Measurements from ENCODE around the gene REXO5. TPM values are rescaled to one million over a fixed set of nuclear protein-coding genes. Genes with fewer than 3 reads are reported as not detected.
A peak's percentile ranks its signal among the peaks of the same experiment; 100 is the strongest.
"Not testable (repeated sequence)": the region's sequence is repeated elsewhere in the genome, so short reads cannot be mapped to it uniquely, and the experiment has no call there.

REXO5 gene
- total RNA-seq, 1 experiment from 2014 or later, result 9.1 TPM

DNA sequence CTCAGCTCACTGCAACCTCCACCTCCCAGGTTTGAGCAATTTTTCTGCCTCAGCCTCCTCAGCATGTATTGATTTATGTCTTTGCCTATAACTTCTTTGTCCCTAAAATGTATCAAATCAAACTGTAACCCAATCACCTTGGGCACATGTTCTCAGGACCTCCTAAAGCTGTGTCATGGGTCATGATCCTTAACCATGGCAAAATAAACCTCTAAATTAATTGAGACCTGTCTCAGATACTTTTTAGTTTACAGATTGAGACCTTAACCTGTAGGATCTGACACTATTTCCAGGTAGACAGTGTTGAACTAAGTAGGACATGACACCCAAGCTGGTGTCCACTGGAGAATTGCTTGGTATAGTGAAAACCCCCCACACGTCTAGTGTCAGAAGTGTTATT lies 45.2 kb upstream of the REXO5 start:
- H3K9me3 ChIP-seq (ENCODE audit: low read depth, low read length, poor library complexity, severe bottlenecking), result peaks cover 4% of the 10 kb centered on the region
- peaks cover 4% of the 10 kb centered on the region for H3K4me1 ChIP-seq (ENCODE audit: insufficient read depth, low read length, poor library complexity, severe bottlenecking)
- no TSS peak for BruUV-seq (replicated peaks)
- no peaks in the 10 kb centered on the region for H3K36me3 ChIP-seq (ENCODE audit: insufficient read depth, low read length, poor library complexity, severe bottlenecking)
- no peak for DNase-seq (ENCODE audit: low spot score)
- TF ChIP-seq, protein P1, sequence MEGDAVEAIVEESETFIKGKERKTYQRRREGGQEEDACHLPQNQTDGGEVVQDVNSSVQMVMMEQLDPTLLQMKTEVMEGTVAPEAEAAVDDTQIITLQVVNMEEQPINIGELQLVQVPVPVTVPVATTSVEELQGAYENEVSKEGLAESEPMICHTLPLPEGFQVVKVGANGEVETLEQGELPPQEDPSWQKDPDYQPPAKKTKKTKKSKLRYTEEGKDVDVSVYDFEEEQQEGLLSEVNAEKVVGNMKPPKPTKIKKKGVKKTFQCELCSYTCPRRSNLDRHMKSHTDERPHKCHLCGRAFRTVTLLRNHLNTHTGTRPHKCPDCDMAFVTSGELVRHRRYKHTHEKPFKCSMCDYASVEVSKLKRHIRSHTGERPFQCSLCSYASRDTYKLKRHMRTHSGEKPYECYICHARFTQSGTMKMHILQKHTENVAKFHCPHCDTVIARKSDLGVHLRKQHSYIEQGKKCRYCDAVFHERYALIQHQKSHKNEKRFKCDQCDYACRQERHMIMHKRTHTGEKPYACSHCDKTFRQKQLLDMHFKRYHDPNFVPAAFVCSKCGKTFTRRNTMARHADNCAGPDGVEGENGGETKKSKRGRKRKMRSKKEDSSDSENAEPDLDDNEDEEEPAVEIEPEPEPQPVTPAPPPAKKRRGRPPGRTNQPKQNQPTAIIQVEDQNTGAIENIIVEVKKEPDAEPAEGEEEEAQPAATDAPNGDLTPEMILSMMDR (conservative IDR thresholded peaks at IDR 0.05; ENCODE audit: low read depth, low read length), result no peak
- no peak for TF ChIP-seq EZH2 (IDR thresholded peaks at IDR 0.05; ENCODE audit: borderline replicate concordance, low read depth, low read length, poor library complexity, severe bottlenecking)
- CTCF ChIA-PET, result no interaction called here
- peaks cover 14% of the 10 kb centered on the region for H3K27me3 ChIP-seq (replicated peaks; ENCODE audit: insufficient read depth, low read depth, low read length, poor library complexity)
- intact Hi-C loops (cut with micrococcal nuclease; ENCODE audit: unreplicated experiment), result no loop called here
- POLR2A ChIA-PET (ENCODE audit: low non-redundant PET), result no interaction called here
- no peak overlapping the region for H3K4me3 ChIP-seq (ENCODE audit: low read depth, low read length, poor library complexity, severe bottlenecking)
- H3K27ac ChIP-seq (ENCODE audit: low read depth, low read length, poor library complexity, severe bottlenecking), result no peak overlapping the region

DNA sequence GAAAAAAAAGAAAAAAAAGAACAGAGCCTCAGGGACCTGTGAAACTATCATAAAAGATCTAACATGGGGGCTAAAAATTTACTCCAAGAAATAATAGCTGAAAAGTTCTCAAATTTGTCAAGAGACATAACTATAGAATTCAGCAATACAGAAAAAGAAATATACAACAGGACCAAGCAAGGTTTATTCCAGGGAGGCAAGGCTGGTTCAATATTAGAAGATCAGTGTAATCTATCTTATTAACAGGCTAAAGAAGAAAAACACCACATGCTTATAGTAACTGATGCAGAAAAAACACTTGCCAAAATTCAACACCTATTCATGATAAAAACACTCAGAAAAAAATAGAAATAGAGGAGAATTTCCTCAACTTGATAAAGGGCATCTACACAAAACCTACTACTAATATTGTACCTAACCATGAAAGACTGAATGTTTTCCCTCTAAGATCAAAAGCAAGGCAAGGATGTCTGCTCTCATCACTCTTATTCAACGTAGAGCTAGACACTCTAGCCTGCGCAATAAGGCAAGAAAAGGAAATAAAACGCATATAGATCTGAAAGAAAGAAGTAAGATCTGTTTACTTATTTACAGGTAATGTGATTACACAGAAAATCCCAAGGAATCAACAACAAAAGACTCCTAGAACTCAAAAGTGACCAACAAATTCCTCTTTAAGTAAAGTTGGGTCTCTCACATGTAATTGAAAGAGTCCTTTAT lies 43.8 kb upstream of the REXO5 start:
- H3K9me3 ChIP-seq (ENCODE audit: low read depth, low read length, poor library complexity, severe bottlenecking), result peaks cover 4% of the 10 kb centered on the region
- CTCF ChIA-PET, result no interaction called here
- POLR2A ChIA-PET (ENCODE audit: low non-redundant PET), result no interaction called here
- no TSS peak for BruUV-seq (replicated peaks)
- no peak overlapping the region for H3K27ac ChIP-seq (ENCODE audit: low read depth, low read length, poor library complexity, severe bottlenecking)
- TF ChIP-seq, protein P1 (conservative IDR thresholded peaks at IDR 0.05; ENCODE audit: low read depth, low read length), result no peak
- TF ChIP-seq EZH2 (IDR thresholded peaks at IDR 0.05; ENCODE audit: borderline replicate concordance, low read depth, low read length, poor library complexity, severe bottlenecking), result no peak
- peaks cover 15% of the 10 kb centered on the region for H3K27me3 ChIP-seq (replicated peaks; ENCODE audit: insufficient read depth, low read depth, low read length, poor library complexity)
- no peak for DNase-seq (ENCODE audit: low spot score)
- no peaks in the 10 kb centered on the region for H3K36me3 ChIP-seq (ENCODE audit: insufficient read depth, low read length, poor library complexity, severe bottlenecking)
- no peak overlapping the region for H3K4me3 ChIP-seq (ENCODE audit: low read depth, low read length, poor library complexity, severe bottlenecking)
- H3K4me1 ChIP-seq (ENCODE audit: insufficient read depth, low read length, poor library complexity, severe bottlenecking), result peaks cover 4% of the 10 kb centered on the region
- intact Hi-C loops (cut with micrococcal nuclease; ENCODE audit: unreplicated experiment), result no loop called here

DNA sequence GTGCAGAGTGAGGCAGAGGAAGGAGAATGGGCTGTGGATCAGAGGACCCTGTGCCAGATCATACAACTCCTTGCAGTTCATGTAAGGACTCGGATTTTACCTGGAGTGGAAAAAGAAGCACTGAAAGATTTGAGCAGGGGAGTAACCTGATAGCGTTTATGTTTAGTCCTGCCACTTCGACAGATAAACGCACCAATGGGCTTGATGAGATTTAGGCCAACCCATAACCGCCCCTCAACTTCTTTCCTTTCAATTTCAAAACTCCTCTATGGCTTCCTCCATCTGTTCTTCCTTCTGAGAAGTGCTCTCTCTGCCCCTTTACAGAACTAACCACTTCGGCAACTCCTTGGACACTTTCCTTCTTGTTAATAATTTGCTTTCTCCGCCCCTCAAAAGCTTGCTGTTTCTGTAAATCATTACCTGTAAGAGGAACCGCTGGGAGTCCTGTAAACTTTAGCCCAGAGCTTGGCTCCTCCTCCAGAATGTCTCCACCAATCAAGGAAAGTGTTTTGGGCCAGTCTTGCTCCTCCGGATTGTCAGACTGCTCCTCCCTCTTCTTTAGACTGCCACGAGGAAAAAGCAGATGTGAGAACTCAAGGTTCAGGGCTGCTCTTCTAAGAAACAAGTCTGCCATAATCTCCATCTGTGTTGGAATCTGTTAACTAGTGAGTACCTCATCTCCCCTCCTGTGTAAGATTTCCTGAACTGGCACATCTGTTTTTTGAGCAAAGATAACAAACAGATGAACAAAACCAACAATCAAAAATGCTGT lies 42.7 kb upstream of the REXO5 start, which contains the start of gene ACSM3:
ACSM3 (plus strand) TSS at position 554 of the 772 bp plus-strand sequence. CDS start 6,021 bp downstream, outside the sequence.
- H3K27ac ChIP-seq (ENCODE audit: low read depth, low read length, poor library complexity, severe bottlenecking), result no peak within 1 kb of the TSS
- intact Hi-C loops (cut with micrococcal nuclease; ENCODE audit: unreplicated experiment), result no loop called here

DNA sequence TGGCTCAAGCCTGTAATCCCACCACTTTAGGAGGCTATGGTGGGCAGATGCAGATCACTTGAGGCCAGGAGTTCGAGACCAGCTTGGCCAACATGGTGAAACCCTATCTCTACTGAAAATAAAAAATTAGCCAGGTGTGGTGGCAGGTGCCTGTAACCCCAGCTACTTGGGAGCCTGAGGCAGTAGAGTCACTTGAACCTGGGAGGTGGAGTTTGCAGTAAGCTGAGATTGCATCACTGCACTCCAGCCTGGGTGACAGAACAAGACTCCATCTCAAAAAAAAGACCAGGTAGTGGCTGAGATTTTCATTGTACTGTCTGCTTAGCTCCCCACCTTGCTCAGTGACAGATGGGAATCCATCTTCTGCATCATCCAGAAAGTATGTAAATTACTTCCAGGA lies 41.9 kb upstream of the REXO5 start:
- H3K27ac ChIP-seq (ENCODE audit: low read depth, low read length, poor library complexity, severe bottlenecking); H3K36me3 ChIP-seq (ENCODE audit: insufficient read depth, low read length, poor library complexity, severe bottlenecking); H3K4me3 ChIP-seq (ENCODE audit: low read depth, low read length, poor library complexity, severe bottlenecking); H3K9me3 ChIP-seq (ENCODE audit: low read depth, low read length, poor library complexity, severe bottlenecking); BruUV-seq (replicated peaks); DNase-seq (ENCODE audit: low spot score); H3K4me1 ChIP-seq (ENCODE audit: insufficient read depth, low read length, poor library complexity, severe bottlenecking); intact Hi-C loops (cut with micrococcal nuclease; ENCODE audit: unreplicated experiment); POLR2A ChIA-PET (ENCODE audit: low non-redundant PET); CTCF ChIA-PET: not testable (repeated sequence)
- peaks cover 15% of the 10 kb centered on the region for H3K27me3 ChIP-seq (replicated peaks; ENCODE audit: insufficient read depth, low read depth, low read length, poor library complexity)

More for the DNA sequence above, 42.7 kb upstream of the REXO5 start, which contains the start of gene ACSM3:
- H3K27me3 ChIP-seq (replicated peaks; ENCODE audit: insufficient read depth, low read depth, low read length, poor library complexity), result peaks cover 15% of the 10 kb centered on the region
- POLR2A ChIA-PET (ENCODE audit: low non-redundant PET), result no interaction called here
- H3K36me3 ChIP-seq (ENCODE audit: insufficient read depth, low read length, poor library complexity, severe bottlenecking), result no peaks in the 10 kb centered on the region
- CTCF ChIA-PET, result no interaction called here
- H3K9me3 ChIP-seq (ENCODE audit: low read depth, low read length, poor library complexity, severe bottlenecking), result peaks cover 4% of the 10 kb centered on the region
- peak within 1 kb of the TSS; percentile 48 for H3K4me3 ChIP-seq (ENCODE audit: low read depth, low read length, poor library complexity, severe bottlenecking)
- TF ChIP-seq, protein P1 (conservative IDR thresholded peaks at IDR 0.05; ENCODE audit: low read depth, low read length), result no peak
- TF ChIP-seq EZH2 (IDR thresholded peaks at IDR 0.05; ENCODE audit: borderline replicate concordance, low read depth, low read length, poor library complexity, severe bottlenecking), result no peak
- H3K4me1 ChIP-seq (ENCODE audit: insufficient read depth, low read length, poor library complexity, severe bottlenecking), result peaks cover 4% of the 10 kb centered on the region
- no TSS peak for BruUV-seq (replicated peaks)
- peak; percentile 73 for DNase-seq (ENCODE audit: low spot score)
